Right cardiac atrium (tissue), 5 donors: ENCODE data around the gene SLC25A12. TPM values are rescaled to one million over a fixed set of nuclear protein-coding genes. Genes with fewer than 3 reads are reported as not detected.
"Not testable (repeated sequence)": the region's sequence is repeated elsewhere in the genome, so short reads cannot be mapped to it uniquely, and the experiment has no call there.

Experiments
- ATAC-seq, 2 donors: fragments of 200-7000 bp; cut with Tn5 transposase; one replicate each; pipeline versions ENCODE4 v1.8.0 to v1.9.1; 2020; ENCODE audit warnings: moderate library complexity in 2 of 2, mild to moderate bottlenecking in 1 of 2
- DNase-seq, 3 donors: peaks; one replicate each; pipeline ENCODE4 v3.0.0-alpha.2; 2020
- H3K27ac ChIP-seq: one replicate; pipeline ENCODE4 v1.5.1; 2013; ENCODE audit warnings: mild to moderate bottlenecking, low read length, control low read depth, moderate library complexity
- H3K27me3 ChIP-seq: one replicate; pipeline ENCODE4 v1.6.1; 2013; ENCODE audit not compliant: control insufficient read depth, insufficient read depth
- H3K4me1 ChIP-seq: one replicate; pipeline ENCODE4 v1.6.1; 2013; ENCODE audit warnings: low read length; ENCODE audit not compliant: control insufficient read depth, insufficient read depth
- H3K4me3 ChIP-seq: one replicate; pipeline ENCODE4 v1.5.1; 2013; ENCODE audit warnings: low read length, control low read depth
- H3K9me3 ChIP-seq: one replicate; pipeline ENCODE4 v1.6.1; 2013; ENCODE audit warnings: low read length; ENCODE audit not compliant: control insufficient read depth
- WGBS: extraction: QIAGEN DNeasy Blood & Tissue Kit; methylation state at CpG from one replicate; pipeline ENCODE4 v1.1.7; 2013; 5-methylcytosine and 5-hydroxymethylcytosine counted together
- intact Hi-C, 4 donors: fragments of 100-400 bp; cut with DNase I; formaldehyde crosslinking; loops; one replicate each; pipeline versions ENCODE4 v1.11.0 to v1.14.0; 2022 to 2023
- polyA plus RNA-seq: library from polyadenylated mRNA; stranded (reverse); fragments of 200-250 nt; gene quantifications from one replicate; pipeline ENCODE4 v1.2.3, GENCODE V29; 2013
- total RNA-seq, 4 donors: library from RNA; stranded (reverse); fragmentation: NEBNext Ultra II Directional; extraction: Animal tissue kit (Norgen Biotek cat#: 25700); gene quantifications; one replicate each; pipeline ENCODE4 v1.2.1, GENCODE V29; 2021
- donor health status: healthy with polysubstance abuse.
- donor health status: DM: no; HTN: yes; CAD: no.
- donor health status: DM: no; HTN: no; CAD: no.
- donor health status: DM: no; HTN: yes; CAD: no; lungs with severe emphysema.
- donor health status: DM: yes; HTN: yes; CAD: no.

The SLC25A12 gene
- total and polyA plus RNA-seq, 5 donors, result 74.2 to 122 (median 99.4) TPM

DNA sequence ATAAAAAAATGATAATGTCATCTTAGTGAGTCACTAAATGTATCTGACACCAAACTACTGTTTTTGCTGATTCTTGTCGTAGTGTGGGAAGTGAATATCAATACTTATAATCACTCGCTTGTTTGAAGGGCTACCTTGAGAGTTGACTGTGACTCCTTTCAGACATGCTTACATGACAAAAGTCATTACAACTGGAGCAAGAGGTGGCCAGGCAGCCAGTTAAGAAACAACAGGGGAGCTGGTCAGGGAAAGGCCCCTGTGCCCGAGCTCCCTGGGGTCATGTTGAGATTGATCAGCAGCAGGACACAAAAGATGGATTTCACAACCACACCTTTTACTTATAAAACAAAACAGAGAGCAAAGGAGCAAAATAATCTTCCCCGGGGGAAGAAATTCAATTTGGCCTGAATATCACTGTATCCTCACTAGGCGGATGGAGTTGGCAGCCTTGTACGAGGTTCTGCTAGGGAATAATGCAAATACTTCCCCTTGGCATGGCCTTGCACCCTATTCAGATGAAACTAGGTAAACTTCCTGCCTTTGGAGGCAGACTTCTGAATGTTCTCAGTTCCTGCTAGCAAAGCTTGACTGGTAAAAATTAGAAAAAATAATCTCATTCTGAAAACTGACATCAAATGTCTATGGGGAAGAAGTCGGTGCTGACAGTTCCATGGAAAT, 105.6 kb downstream of the SLC25A12 start:
- ATAC-seq (no peak), DNase-seq (no peak)
- H3K4me1 ChIP-seq, result no peaks in the 10 kb centered on the region
- H3K9me3 ChIP-seq, result no peaks in the 10 kb centered on the region
- no peak overlapping the region for H3K4me3 ChIP-seq
- no peaks in the 10 kb centered on the region for H3K27me3 ChIP-seq
- WGBS, result 75% methylated on average over 7 of the region's 7 CpGs
- intact Hi-C loops, result no loop called here
- H3K27ac ChIP-seq, result no peak overlapping the region

GRCh38 chr2:171787333-171788072, 106.5 kb downstream of the SLC25A12 start:
- intact Hi-C loops, result no loop called here
- no peak overlapping the region for H3K27ac ChIP-seq
- H3K27me3 ChIP-seq, result no peaks in the 10 kb centered on the region
- DNase-seq, result no peak
- peak in 1 of 2 donors; percentile 22 for ATAC-seq
- WGBS, result 80% methylated on average over 11 of the region's 11 CpGs
- H3K9me3 ChIP-seq, result no peaks in the 10 kb centered on the region
- H3K4me1 ChIP-seq, result no peaks in the 10 kb centered on the region
- H3K4me3 ChIP-seq, result no peak overlapping the region

- ATAC-seq (no peak), DNase-seq (no peak)
- no peak overlapping the region for H3K27ac ChIP-seq
- no peak overlapping the region for H3K4me3 ChIP-seq
- WGBS, result 97% methylated on average over 3 of the region's 3 CpGs
- no peaks in the 10 kb centered on the region for H3K27me3 ChIP-seq
- no peaks in the 10 kb centered on the region for H3K4me1 ChIP-seq
- no peaks in the 10 kb centered on the region for H3K9me3 ChIP-seq
- intact Hi-C loops, result no loop called here
These were observed 108.6 kb downstream of the SLC25A12 start for GRCh38 chr2:171785450-171785849.

GRCh38 chr2:171778515-171778914, 115.5 kb downstream of the SLC25A12 start:
- DNase-seq (no peak), ATAC-seq (no peak)
- intact Hi-C loops, result no loop called here
- Histone ChIP-seq H3K9me3 (no peaks in the 10 kb centered on the region), H3K27ac (no peak overlapping the region), H3K4me1 (no peaks in the 10 kb centered on the region), H3K27me3 (no peaks in the 10 kb centered on the region), H3K4me3 (no peak overlapping the region)
- 96% methylated on average over 3 of the region's 3 CpGs for WGBS

DNA sequence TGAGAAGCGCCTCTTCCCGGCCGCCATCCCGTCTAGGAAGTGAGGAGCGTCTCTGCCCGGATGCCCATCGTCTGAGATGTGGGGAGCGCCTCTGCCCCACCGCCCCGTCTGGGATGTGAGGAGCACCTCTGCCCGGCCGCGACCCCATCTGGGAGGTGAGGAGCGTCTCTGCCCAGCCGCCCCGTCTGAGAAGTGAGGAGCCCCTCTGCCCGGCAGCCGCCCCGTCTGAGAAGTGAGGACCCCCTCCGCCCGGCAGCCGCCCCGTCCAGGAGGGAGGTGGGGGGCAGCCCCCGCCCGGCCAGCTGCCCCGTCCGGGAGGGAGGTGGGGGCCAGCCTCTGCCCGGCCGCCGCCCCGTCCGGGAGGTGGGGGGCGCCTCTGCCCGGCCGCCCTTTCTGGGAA, 119.5 kb downstream of the SLC25A12 start:
- H3K4me3 ChIP-seq, DNase-seq, intact Hi-C loops, H3K27ac ChIP-seq, ATAC-seq, H3K27me3 ChIP-seq, H3K9me3 ChIP-seq, H3K4me1 ChIP-seq: not testable (repeated sequence)
- WGBS, result 93% methylated on average over 32 of the region's 35 CpGs

DNA sequence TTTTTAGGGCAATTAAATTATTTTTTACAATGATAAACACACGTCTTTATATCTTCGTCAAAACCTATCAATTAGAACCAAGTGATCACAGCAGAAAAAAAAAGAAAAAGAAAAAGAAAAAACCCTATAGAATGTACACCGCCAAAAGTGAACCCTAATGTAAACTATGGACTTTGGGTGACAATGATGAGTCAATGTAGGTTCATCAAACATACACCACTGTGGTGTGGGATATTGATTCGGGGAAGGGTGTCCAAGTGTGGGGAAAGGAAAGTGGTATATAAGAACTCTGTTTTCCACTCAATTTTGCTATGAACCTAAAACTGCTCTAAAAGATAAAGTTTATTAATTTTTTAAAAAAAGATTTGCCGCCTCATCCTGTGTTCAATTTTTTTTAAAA, 121.7 kb downstream of the SLC25A12 start:
- Histone ChIP-seq H3K27me3 (no peaks in the 10 kb centered on the region), H3K4me3 (no peak overlapping the region), H3K27ac (no peak overlapping the region), H3K9me3 (no peaks in the 10 kb centered on the region), H3K4me1 (no peaks in the 10 kb centered on the region)
- intact Hi-C loops, result no loop called here
- 94% methylated on average over 5 of the region's 5 CpGs for WGBS
- no peak for ATAC-seq
- no peak for DNase-seq

DNA sequence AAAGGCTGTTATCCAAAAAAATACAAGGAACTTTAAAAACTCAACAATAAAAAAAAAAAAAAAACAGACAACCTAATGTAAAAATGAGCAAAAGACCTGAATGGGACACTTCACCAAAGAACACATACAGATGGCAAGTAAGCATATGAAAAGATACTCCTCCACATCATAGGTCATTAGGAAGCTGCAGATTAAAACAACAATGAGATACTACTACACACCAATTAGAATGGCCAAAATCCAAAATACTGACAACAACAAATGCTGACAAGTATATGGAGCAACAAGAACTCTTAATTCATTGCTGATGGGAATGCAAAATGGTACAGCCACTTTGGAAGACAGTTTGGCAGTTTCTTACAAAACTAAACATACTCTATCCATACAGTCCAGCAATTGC, 122.6 kb downstream of the SLC25A12 start:
- DNase-seq (no peak), ATAC-seq (no peak)
- Histone ChIP-seq H3K4me3 (no peak overlapping the region), H3K4me1 (no peaks in the 10 kb centered on the region), H3K27ac (no peak overlapping the region), H3K27me3 (no peaks in the 10 kb centered on the region), H3K9me3 (no peaks in the 10 kb centered on the region)
- intact Hi-C loops, result no loop called here

- no peak for ATAC-seq
- DNase-seq, result no peak
- WGBS, result 86% methylated on average over 3 of the region's 3 CpGs
- no peaks in the 10 kb centered on the region for H3K4me1 ChIP-seq
- no peak overlapping the region for H3K4me3 ChIP-seq
- H3K9me3 ChIP-seq, result no peaks in the 10 kb centered on the region
- no peak overlapping the region for H3K27ac ChIP-seq
- no peaks in the 10 kb centered on the region for H3K27me3 ChIP-seq
- intact Hi-C loops, result no loop called here
These were observed 130.4 kb downstream of the SLC25A12 start for GRCh38 chr2:171763602-171764001.

DNA sequence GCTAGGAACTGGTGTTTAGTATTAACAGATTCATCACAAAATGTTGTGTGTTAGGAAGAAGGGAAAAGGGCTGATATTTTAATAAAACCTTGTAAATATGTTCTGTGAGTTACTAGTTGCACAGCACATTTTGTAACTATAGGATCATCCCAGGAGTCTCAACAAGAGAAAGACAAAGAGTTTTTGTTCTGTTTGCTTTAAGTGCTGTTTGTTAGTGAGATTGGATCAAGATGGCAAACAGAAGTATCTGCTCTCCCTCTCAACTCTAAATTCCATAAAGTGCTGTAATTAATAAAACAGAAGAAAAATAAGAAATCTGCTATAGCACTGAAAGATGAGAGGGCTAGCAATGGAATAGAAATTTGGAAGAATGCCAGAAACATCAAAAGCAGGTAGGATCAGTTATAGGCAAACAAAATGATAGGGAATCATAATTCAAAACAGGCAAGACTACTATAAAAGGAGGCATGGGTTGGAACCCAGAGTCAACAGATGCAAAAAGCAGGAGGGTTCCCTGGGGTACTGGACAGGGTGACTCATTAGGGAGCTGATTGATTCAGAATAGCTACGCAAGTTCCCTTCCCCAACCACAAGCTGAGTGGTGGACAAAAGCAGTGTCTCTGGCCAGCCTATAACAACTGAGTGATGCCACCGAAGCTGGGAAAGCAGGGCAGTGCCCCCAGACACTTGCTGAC, 131.0 kb downstream of the SLC25A12 start:
- no peaks in the 10 kb centered on the region for H3K9me3 ChIP-seq
- 93% methylated on average over 2 of the region's 2 CpGs for WGBS
- no peak overlapping the region for H3K27ac ChIP-seq
- no peaks in the 10 kb centered on the region for H3K4me1 ChIP-seq
- ATAC-seq (no peak), DNase-seq (no peak)
- intact Hi-C loops, result no loop called here
- H3K27me3 ChIP-seq, result no peaks in the 10 kb centered on the region
- no peak overlapping the region for H3K4me3 ChIP-seq

DNA sequence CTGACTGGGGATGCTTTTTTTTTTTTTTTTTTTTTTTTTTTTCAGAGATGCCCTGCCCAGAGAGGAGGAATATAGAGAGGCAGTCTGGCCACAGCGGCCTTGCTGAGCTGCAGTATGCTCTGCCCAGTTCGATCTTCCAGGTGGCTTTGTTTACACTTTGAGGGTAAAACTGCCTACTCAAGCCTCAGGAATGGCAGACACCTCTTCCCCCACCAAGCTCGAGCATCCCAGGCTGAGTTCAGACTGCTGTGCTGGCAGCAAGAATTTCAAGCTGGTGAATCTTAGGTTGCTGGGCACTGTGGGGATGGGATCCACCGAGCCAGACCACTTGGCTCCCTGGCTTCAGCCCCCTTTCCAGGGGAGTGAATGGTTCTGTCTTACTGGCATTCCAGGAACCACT, 132.9 kb downstream of the SLC25A12 start:
- H3K9me3 ChIP-seq, H3K4me1 ChIP-seq, ATAC-seq, DNase-seq, H3K27me3 ChIP-seq, H3K27ac ChIP-seq, H3K4me3 ChIP-seq, intact Hi-C loops: not testable (repeated sequence)
- WGBS, result 96% methylated on average over 4 of the region's 4 CpGs

DNA sequence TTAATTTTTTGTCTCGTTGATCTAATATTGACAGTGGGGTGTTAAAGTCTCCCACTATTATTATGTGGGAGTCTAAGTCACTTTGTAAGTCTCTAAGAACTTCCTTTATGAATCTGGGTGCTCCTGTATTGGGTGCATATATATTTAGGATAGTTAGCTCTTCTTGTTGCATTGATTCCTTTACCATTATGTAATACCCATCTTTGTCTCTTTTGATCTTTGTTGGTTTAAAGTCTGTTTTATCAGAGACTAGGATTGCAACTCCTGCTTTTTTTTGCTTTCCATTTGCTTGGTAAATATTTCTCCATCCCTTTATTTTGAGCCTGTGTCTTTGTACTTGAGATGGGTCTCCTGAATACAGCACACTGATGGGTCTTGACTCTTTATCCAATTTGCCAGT, 135.3 kb downstream of the SLC25A12 start:
- H3K9me3 ChIP-seq, H3K4me3 ChIP-seq, H3K4me1 ChIP-seq, DNase-seq, ATAC-seq, H3K27me3 ChIP-seq, intact Hi-C loops, H3K27ac ChIP-seq: not testable (repeated sequence)
- WGBS, result 98% methylated on average over 1 of the region's 1 CpG
